ENCODE results near the gene MYOZ1.
"Not testable (repeated sequence)": the region's sequence is repeated elsewhere in the genome, so short reads cannot be mapped to it uniquely, and the experiment has no call there.

- TF ChIP-seq, protein P1, sequence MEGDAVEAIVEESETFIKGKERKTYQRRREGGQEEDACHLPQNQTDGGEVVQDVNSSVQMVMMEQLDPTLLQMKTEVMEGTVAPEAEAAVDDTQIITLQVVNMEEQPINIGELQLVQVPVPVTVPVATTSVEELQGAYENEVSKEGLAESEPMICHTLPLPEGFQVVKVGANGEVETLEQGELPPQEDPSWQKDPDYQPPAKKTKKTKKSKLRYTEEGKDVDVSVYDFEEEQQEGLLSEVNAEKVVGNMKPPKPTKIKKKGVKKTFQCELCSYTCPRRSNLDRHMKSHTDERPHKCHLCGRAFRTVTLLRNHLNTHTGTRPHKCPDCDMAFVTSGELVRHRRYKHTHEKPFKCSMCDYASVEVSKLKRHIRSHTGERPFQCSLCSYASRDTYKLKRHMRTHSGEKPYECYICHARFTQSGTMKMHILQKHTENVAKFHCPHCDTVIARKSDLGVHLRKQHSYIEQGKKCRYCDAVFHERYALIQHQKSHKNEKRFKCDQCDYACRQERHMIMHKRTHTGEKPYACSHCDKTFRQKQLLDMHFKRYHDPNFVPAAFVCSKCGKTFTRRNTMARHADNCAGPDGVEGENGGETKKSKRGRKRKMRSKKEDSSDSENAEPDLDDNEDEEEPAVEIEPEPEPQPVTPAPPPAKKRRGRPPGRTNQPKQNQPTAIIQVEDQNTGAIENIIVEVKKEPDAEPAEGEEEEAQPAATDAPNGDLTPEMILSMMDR (IDR thresholded peaks at IDR 0.05): not testable (repeated sequence)
- TF ChIP-seq POLR2A (IDR thresholded peaks at IDR 0.05): not testable (repeated sequence)
Observed at GRCh38 chr10:73617143-73617542, 24.1 kb downstream of the MYOZ1 start.
